Parathyroid adenoma (tissue), 2 donors: ENCODE results near the gene MUC5AC.

Experiments used
- H2AFZ ChIP-seq: fragments of 300-600 bp; sonication (generic); one replicate; pipeline ENCODE4 v1.7.0; 2017; ENCODE audit warnings: antibody characterized with exemption, mild to moderate bottlenecking
- H3K27ac ChIP-seq: fragments of 300-600 bp; sonication (generic); one replicate; pipeline ENCODE4 v1.7.0; 2017
- H3K27me3 ChIP-seq: fragments of 300-600 bp; sonication (generic); one replicate; pipeline ENCODE4 v1.7.0; 2017; ENCODE audit warnings: low read length; ENCODE audit not compliant: control insufficient read depth, insufficient read depth
- H3K36me3 ChIP-seq: fragments of 300-600 bp; sonication (generic); one replicate; pipeline ENCODE4 v1.7.0; 2017; ENCODE audit warnings: low read length; ENCODE audit not compliant: control insufficient read depth, insufficient read depth
- H3K4me1 ChIP-seq: fragments of 300-600 bp; sonication (generic); one replicate; pipeline ENCODE4 v1.7.0; 2017; ENCODE audit warnings: control low read depth
- H3K4me2 ChIP-seq: fragments of 300-600 bp; sonication (generic); one replicate; pipeline ENCODE4 v1.7.0; 2017; ENCODE audit warnings: low read length
- H3K4me3 ChIP-seq: fragments of 300-600 bp; sonication (generic); one replicate; pipeline ENCODE4 v1.7.0; 2017; ENCODE audit warnings: low read depth, low read length
- H3K79me2 ChIP-seq: fragments of 300-600 bp; sonication (generic); one replicate; pipeline ENCODE4 v1.7.0; 2017; ENCODE audit warnings: control low read depth
- H3K9ac ChIP-seq: fragments of 300-600 bp; sonication (generic); one replicate; pipeline ENCODE4 v1.7.0; 2017; ENCODE audit warnings: mild to moderate bottlenecking
- H3K9me3 ChIP-seq: fragments of 300-600 bp; sonication (generic); one replicate; pipeline ENCODE4 v1.7.0; 2017; ENCODE audit warnings: low read length; ENCODE audit not compliant: control insufficient read depth
- TF ChIP-seq, protein P1 (sequence below): fragments of 300-600 bp; sonication (generic); IDR thresholded peaks from one replicate; pipeline ENCODE4 v1.7.0; 2017; ENCODE audit warnings: antibody characterized with exemption, mild to moderate bottlenecking
- donor health status: primary hyperparathyroidism.

MUC5AC gene

DNA sequence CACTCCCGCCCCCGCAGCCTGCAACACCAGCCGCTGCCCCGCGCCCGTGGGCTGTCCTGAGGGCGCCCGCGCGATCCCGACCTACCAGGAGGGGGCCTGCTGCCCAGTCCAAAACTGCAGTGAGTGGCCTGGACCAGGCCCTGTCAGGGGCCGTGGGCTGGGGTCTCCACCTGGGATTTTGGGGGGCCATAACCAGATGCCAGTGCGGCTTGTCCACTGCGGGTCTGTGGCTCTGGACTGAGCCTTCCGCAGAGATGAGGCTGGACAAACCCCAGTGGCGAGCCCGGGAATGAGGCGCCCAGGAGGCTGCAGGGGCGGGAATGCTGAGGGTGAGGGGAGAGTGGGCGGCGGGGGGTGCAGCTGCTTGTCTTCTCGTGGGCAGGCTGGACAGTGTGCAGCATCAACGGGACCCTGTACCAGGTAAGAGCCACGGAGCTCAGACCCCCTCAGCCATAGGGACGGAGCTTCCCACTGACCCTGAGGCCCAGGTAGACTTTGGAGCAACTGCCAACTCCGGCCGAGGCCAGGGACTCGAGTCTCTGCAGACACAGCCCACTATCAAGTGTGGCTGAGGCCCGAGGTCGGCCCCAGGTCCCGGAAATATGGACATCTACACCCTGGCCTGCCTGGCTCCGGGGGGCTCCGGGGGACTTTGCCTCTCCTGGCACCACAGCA, 40.3 kb downstream of the MUC5AC start:
- H3K27me3 ChIP-seq: no peaks in the 10 kb centered on the region

DNA sequence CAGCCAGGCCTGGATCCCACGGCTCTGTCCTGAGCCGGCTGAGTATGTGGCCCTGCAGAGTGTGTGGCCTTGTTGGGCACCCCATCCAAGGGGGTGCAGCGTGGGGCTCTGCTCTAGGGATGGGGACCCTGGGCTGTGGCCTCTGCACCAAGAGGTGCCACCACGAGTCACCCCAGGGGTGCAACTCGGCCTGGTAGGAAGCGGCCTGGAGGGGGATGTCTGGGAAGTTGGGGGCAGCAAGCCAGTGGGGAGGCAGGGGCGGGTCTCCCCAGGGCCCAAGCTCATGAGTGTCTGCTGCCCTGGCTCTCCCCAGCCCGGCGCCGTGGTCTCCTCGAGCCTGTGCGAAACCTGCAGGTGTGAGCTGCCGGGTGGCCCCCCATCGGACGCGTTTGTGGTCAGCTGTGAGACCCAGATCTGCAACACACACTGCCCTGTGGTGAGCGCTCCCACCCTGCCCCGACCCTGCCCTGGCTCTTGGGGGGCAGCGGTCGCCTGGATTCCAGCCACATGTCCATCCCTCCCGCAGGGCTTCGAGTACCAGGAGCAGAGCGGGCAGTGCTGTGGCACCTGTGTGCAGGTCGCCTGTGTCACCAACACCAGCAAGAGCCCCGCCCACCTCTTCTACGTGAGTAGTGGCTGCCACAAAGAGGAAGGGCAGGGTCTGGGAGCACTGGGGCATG, 40.9 kb downstream of the MUC5AC start:
- Histone ChIP-seq H3K79me2 (no peaks in the 10 kb centered on the region), H3K36me3 (no peaks in the 10 kb centered on the region), H3K27me3 (no peaks in the 10 kb centered on the region), H2AFZ (no peak overlapping the region), H3K9me3 (no peaks in the 10 kb centered on the region), H3K4me3 (no peak overlapping the region), H3K9ac (no peak overlapping the region), H3K4me1 (no peaks in the 10 kb centered on the region), H3K4me2 (no peak overlapping the region), H3K27ac (no peak overlapping the region)
- TF ChIP-seq, protein P1, sequence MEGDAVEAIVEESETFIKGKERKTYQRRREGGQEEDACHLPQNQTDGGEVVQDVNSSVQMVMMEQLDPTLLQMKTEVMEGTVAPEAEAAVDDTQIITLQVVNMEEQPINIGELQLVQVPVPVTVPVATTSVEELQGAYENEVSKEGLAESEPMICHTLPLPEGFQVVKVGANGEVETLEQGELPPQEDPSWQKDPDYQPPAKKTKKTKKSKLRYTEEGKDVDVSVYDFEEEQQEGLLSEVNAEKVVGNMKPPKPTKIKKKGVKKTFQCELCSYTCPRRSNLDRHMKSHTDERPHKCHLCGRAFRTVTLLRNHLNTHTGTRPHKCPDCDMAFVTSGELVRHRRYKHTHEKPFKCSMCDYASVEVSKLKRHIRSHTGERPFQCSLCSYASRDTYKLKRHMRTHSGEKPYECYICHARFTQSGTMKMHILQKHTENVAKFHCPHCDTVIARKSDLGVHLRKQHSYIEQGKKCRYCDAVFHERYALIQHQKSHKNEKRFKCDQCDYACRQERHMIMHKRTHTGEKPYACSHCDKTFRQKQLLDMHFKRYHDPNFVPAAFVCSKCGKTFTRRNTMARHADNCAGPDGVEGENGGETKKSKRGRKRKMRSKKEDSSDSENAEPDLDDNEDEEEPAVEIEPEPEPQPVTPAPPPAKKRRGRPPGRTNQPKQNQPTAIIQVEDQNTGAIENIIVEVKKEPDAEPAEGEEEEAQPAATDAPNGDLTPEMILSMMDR: no peak

More for the DNA sequence above, 40.3 kb downstream of the MUC5AC start:
- Histone ChIP-seq H3K27ac (no peak overlapping the region), H2AFZ (no peak overlapping the region), H3K9ac (no peak overlapping the region), H3K36me3 (no peaks in the 10 kb centered on the region), H3K4me3 (no peak overlapping the region), H3K9me3 (no peaks in the 10 kb centered on the region), H3K4me1 (no peaks in the 10 kb centered on the region), H3K79me2 (no peaks in the 10 kb centered on the region), H3K4me2 (no peak overlapping the region)
- TF ChIP-seq, protein P1: no peak

DNA sequence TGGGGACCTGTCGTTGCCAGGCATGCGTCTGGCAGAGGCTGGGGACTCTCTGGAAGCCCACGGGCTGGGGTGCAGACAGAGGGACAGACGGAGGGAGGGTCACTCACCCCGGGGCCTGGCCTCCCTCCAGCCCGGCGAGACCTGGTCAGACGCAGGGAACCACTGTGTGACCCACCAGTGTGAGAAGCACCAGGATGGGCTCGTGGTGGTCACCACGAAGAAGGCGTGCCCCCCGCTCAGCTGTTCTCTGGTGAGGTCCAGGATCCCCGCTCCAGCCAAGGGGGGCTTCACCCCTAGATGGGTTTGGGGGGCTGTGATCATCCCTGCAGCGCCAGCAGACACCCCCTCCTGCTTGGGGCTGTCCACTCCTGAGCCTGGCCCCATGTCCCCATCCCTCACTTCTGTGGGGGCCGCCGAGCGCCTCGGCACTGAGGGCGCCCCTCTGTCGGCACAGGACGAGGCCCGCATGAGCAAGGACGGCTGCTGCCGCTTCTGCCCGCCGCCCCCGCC, 41.5 kb downstream of the MUC5AC start:
- H3K27me3 ChIP-seq: no peaks in the 10 kb centered on the region
- no peak overlapping the region for H3K4me3 ChIP-seq
- H3K79me2 ChIP-seq: no peaks in the 10 kb centered on the region

DNA sequence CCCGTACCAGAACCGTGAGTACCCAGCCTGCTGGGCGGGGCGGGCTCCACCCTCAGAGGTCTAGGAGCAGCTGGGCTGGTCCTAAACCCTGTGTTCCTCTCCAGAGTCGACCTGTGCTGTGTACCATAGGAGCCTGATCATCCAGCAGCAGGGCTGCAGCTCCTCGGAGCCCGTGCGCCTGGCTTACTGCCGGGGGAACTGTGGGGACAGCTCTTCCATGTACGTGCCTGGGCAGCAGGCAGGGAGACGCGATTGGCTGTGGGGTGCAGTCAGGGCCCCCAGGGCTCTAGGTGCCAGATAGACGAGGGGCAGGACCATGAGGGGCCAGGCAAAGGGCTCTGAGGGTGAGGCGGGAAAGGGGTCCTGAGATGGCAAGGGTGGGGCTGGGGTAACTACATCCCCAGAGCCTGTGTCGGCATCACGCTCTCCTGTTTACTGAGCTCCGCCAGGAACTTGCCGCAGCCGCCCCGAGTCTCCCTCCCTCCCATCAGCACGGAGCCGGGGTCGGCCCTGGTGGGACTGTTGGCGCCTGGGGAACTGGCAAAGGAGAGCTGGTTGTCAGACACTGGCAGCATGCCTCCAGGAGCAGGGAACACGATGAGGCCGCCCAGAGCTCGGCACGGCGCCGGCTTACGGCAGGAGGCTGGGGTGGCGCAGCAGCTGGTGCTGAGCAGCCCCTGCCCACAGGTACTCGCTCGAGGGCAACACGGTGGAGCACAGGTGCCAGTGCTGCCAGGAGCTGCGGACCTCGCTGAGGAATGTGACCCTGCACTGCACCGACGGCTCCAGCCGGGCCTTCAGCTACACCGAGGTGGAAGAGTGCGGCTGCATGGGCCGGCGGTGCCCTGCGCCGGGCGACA, 42.2 kb downstream of the MUC5AC start:
- no peaks in the 10 kb centered on the region for H3K36me3 ChIP-seq
- no peaks in the 10 kb centered on the region for H3K4me1 ChIP-seq
- H3K4me2 ChIP-seq: no peak overlapping the region
- no peaks in the 10 kb centered on the region for H3K9me3 ChIP-seq
- H3K27ac ChIP-seq: no peak overlapping the region
- H2AFZ ChIP-seq: no peak overlapping the region
- no peak overlapping the region for H3K9ac ChIP-seq
- H3K4me3 ChIP-seq: no peak overlapping the region
- TF ChIP-seq, protein P1: no peak
- no peaks in the 10 kb centered on the region for H3K79me2 ChIP-seq
- H3K27me3 ChIP-seq: no peaks in the 10 kb centered on the region

More for the DNA sequence above, 41.5 kb downstream of the MUC5AC start:
- TF ChIP-seq, protein P1: no peak
- H3K36me3 ChIP-seq: no peaks in the 10 kb centered on the region
- H2AFZ ChIP-seq: no peak overlapping the region
- H3K4me2 ChIP-seq: no peak overlapping the region
- no peaks in the 10 kb centered on the region for H3K9me3 ChIP-seq
- H3K4me1 ChIP-seq: no peaks in the 10 kb centered on the region
- no peak overlapping the region for H3K9ac ChIP-seq
- no peak overlapping the region for H3K27ac ChIP-seq
